ENCODE data around the gene CEP89.

Gene CEP89

DNA sequence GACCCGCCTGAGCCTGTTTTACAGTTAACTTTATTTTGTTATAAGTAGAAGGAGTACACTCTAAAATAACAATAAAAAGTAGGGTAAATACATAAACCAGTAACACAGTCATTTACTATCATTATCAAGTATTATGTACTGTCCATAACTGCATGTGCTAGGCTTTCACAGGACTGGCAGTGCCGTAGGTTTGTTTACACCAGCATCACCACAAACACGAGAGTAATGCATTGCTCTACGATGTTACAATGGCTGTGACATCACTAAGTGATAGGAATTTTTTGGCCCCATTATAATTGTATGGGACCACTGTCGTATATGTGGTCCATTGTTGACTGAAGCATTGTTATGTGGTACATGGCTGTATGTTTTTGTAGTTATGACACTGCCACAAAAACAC, 60.9 kb downstream of the CEP89 start:
- H2AFZ ChIP-seq (ENCODE audit: low read length): no peak overlapping the region
- H3K79me1 ChIP-seq (ENCODE audit: low read depth, low read length): no peaks in the 10 kb centered on the region
- no peaks in the 10 kb centered on the region for H3K27me3 ChIP-seq (ENCODE audit: control insufficient read depth in 3 of 3, insufficient read depth in 3 of 3, low read depth in 1 of 3, low read length in 3 of 3)
- no peak overlapping the region for H2BK15ac ChIP-seq (ENCODE audit: low read length)
- no peak for DNase-seq (ENCODE audit: low spot score)
- no peak overlapping the region for H3K4me3 ChIP-seq (ENCODE audit: low read length in 2 of 2)
- H4K91ac ChIP-seq (ENCODE audit: low read depth, low read length, poor library complexity): no peak overlapping the region
- no peak overlapping the region for H3K4ac ChIP-seq (ENCODE audit: low read length)
- no peaks in the 10 kb centered on the region for H3K4me1 ChIP-seq (ENCODE audit: control insufficient read depth in 2 of 2, insufficient read depth in 1 of 2, low read depth in 1 of 2, low read length in 2 of 2)
- no peak overlapping the region for H2BK5ac ChIP-seq (ENCODE audit: low read length)
- peaks cover 0 to 7% of the 10 kb centered on the region in 2 donors for H3K9me3 ChIP-seq (replicated peaks in 1 of 2; ENCODE audit: control insufficient read depth in 2 of 2, insufficient read depth in 1 of 2, low read depth in 1 of 2, low read length in 2 of 2)
- H3K14ac ChIP-seq (ENCODE audit: low read length): no peak overlapping the region
- no peak overlapping the region for H3K18ac ChIP-seq (ENCODE audit: low read length)
- no CpG with 5 or more reads among the region's 5 CpGs for WGBS, 2 donors (ENCODE audit: extremely low coverage in 2 of 2, insufficient read length in 2 of 2, insufficient replicate concordance in 1 of 2)
- no peak overlapping the region for H4K8ac ChIP-seq (ENCODE audit: low read depth, low read length)
- no peak overlapping the region for H2BK12ac ChIP-seq (ENCODE audit: low read length)
- peaks cover 11 to 66% of the 10 kb centered on the region in 2 donors for H3K36me3 ChIP-seq (replicated peaks in 1 of 2; ENCODE audit: control insufficient read depth in 2 of 2, insufficient read depth in 2 of 2, low read length in 2 of 2)
- no peak overlapping the region for H2BK120ac ChIP-seq (ENCODE audit: low read depth, low read length)
- no peak overlapping the region for H3K9ac ChIP-seq (ENCODE audit: low read depth, low read length, poor library complexity)
- H3K27ac ChIP-seq (replicated peaks; ENCODE audit: low read length): no peak overlapping the region
- no peak overlapping the region for H2AK5ac ChIP-seq (ENCODE audit: low read depth, low read length)
- no peak overlapping the region for H3K23ac ChIP-seq (ENCODE audit: low read depth, low read length, poor library complexity)
- H3K4me2 ChIP-seq (ENCODE audit: insufficient read depth, low read length, poor library complexity, severe bottlenecking): no peak overlapping the region

DNA sequence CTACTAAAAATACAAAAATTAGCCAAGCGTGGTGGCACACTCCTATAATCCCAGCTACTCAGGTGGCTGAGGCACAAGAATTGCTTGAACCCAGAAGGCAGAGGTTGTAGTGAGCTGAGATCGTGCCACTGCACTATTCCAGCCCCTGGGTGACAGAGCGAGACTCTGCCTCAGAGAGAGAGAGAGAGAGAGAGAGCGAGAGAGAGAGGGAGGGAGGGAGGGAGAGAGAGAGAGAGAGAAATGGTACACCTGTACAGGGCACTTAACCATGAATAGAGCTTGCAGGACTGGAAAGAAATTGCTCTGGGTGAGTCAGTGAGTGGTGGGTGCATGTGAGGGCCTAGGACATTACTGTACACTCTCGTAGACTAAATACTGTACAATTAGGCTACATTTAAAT, 61.7 kb downstream of the CEP89 start:
- Histone ChIP-seq H3K9ac (ENCODE audit: low read depth, low read length, poor library complexity) (no peak overlapping the region), H3K27ac (replicated peaks; ENCODE audit: low read length) (no peak overlapping the region), H2BK12ac (ENCODE audit: low read length) (no peak overlapping the region), H3K4me2 (ENCODE audit: insufficient read depth, low read length, poor library complexity, severe bottlenecking) (no peak overlapping the region), H2BK15ac (ENCODE audit: low read length) (no peak overlapping the region), H3K9me3 (replicated peaks in 1 of 2; ENCODE audit: control insufficient read depth in 2 of 2, insufficient read depth in 1 of 2, low read depth in 1 of 2, low read length in 2 of 2) (peaks cover 3 to 15% of the 10 kb centered on the region in 2 donors), H3K36me3 (replicated peaks in 1 of 2; ENCODE audit: control insufficient read depth in 2 of 2, insufficient read depth in 2 of 2, low read length in 2 of 2) (peaks cover 13 to 68% of the 10 kb centered on the region in 2 donors), H3K4me3 (ENCODE audit: low read length in 2 of 2) (no peak overlapping the region), H2AK5ac (ENCODE audit: low read depth, low read length) (no peak overlapping the region), H4K91ac (ENCODE audit: low read depth, low read length, poor library complexity) (no peak overlapping the region), H3K27me3 (ENCODE audit: control insufficient read depth in 3 of 3, insufficient read depth in 3 of 3, low read depth in 1 of 3, low read length in 3 of 3) (no peaks in the 10 kb centered on the region), H3K23ac (ENCODE audit: low read depth, low read length, poor library complexity) (no peak overlapping the region), H3K14ac (ENCODE audit: low read length) (no peak overlapping the region), H2BK120ac (ENCODE audit: low read depth, low read length) (no peak overlapping the region), H4K8ac (ENCODE audit: low read depth, low read length) (no peak overlapping the region), H3K4me1 (ENCODE audit: control insufficient read depth in 2 of 2, insufficient read depth in 1 of 2, low read depth in 1 of 2, low read length in 2 of 2) (no peaks in the 10 kb centered on the region), H3K18ac (ENCODE audit: low read length) (no peak overlapping the region), H2AFZ (ENCODE audit: low read length) (no peak overlapping the region), H3K79me1 (ENCODE audit: low read depth, low read length) (no peaks in the 10 kb centered on the region), H3K4ac (ENCODE audit: low read length) (no peak overlapping the region), H2BK5ac (ENCODE audit: low read length) (no peak overlapping the region)
- WGBS, 2 donors (ENCODE audit: extremely low coverage in 2 of 2, insufficient read length in 2 of 2, insufficient replicate concordance in 1 of 2): no CpG with 5 or more reads among the region's 5 CpGs
- DNase-seq (ENCODE audit: low spot score): no peak

GRCh38 chr19:32909257-32909656, 62.5 kb downstream of the CEP89 start:
- Histone ChIP-seq H3K27ac (replicated peaks; ENCODE audit: low read length) (no peak overlapping the region), H3K14ac (ENCODE audit: low read length) (no peak overlapping the region), H3K4me3 (ENCODE audit: low read length in 2 of 2) (no peak overlapping the region), H2AK5ac (ENCODE audit: low read depth, low read length) (no peak overlapping the region), H2BK15ac (ENCODE audit: low read length) (no peak overlapping the region), H3K4ac (ENCODE audit: low read length) (no peak overlapping the region), H2BK12ac (ENCODE audit: low read length) (no peak overlapping the region), H4K8ac (ENCODE audit: low read depth, low read length) (no peak overlapping the region), H3K79me1 (ENCODE audit: low read depth, low read length) (no peaks in the 10 kb centered on the region), H3K36me3 (replicated peaks in 1 of 2; ENCODE audit: control insufficient read depth in 2 of 2, insufficient read depth in 2 of 2, low read length in 2 of 2) (peaks cover 11 to 62% of the 10 kb centered on the region in 2 donors), H3K27me3 (ENCODE audit: control insufficient read depth in 3 of 3, insufficient read depth in 3 of 3, low read depth in 1 of 3, low read length in 3 of 3) (no peaks in the 10 kb centered on the region), H3K23ac (ENCODE audit: low read depth, low read length, poor library complexity) (no peak overlapping the region), H3K4me2 (ENCODE audit: insufficient read depth, low read length, poor library complexity, severe bottlenecking) (no peak overlapping the region), H2AFZ (ENCODE audit: low read length) (no peak overlapping the region), H2BK5ac (ENCODE audit: low read length) (no peak overlapping the region), H3K9ac (ENCODE audit: low read depth, low read length, poor library complexity) (no peak overlapping the region), H3K4me1 (ENCODE audit: control insufficient read depth in 2 of 2, insufficient read depth in 1 of 2, low read depth in 1 of 2, low read length in 2 of 2) (no peaks in the 10 kb centered on the region), H3K18ac (ENCODE audit: low read length) (no peak overlapping the region), H4K91ac (ENCODE audit: low read depth, low read length, poor library complexity) (no peak overlapping the region), H2BK120ac (ENCODE audit: low read depth, low read length) (no peak overlapping the region), H3K9me3 (replicated peaks in 1 of 2; ENCODE audit: control insufficient read depth in 2 of 2, insufficient read depth in 1 of 2, low read depth in 1 of 2, low read length in 2 of 2) (peaks cover 4 to 17% of the 10 kb centered on the region in 2 donors)
- no peak for DNase-seq (ENCODE audit: low spot score)

- H4K91ac ChIP-seq (ENCODE audit: low read depth, low read length, poor library complexity): no peak overlapping the region
- no peak overlapping the region for H3K27ac ChIP-seq (replicated peaks; ENCODE audit: low read length)
- no peaks in the 10 kb centered on the region for H3K79me1 ChIP-seq (ENCODE audit: low read depth, low read length)
- H3K4me1 ChIP-seq (ENCODE audit: control insufficient read depth in 2 of 2, insufficient read depth in 1 of 2, low read depth in 1 of 2, low read length in 2 of 2): no peaks in the 10 kb centered on the region
- no CpG with 5 or more reads among the region's 7 CpGs for WGBS, 2 donors (ENCODE audit: extremely low coverage in 2 of 2, insufficient read length in 2 of 2, insufficient replicate concordance in 1 of 2)
- no peak overlapping the region for H3K14ac ChIP-seq (ENCODE audit: low read length)
- H3K9me3 ChIP-seq (replicated peaks in 1 of 2; ENCODE audit: control insufficient read depth in 2 of 2, insufficient read depth in 1 of 2, low read depth in 1 of 2, low read length in 2 of 2): peaks cover 4 to 17% of the 10 kb centered on the region in 2 donors
- DNase-seq (ENCODE audit: low spot score): no peak
- H3K4me2 ChIP-seq (ENCODE audit: insufficient read depth, low read length, poor library complexity, severe bottlenecking): no peak overlapping the region
- no peaks in the 10 kb centered on the region for H3K27me3 ChIP-seq (ENCODE audit: control insufficient read depth in 3 of 3, insufficient read depth in 3 of 3, low read depth in 1 of 3, low read length in 3 of 3)
- H3K36me3 ChIP-seq (replicated peaks in 1 of 2; ENCODE audit: control insufficient read depth in 2 of 2, insufficient read depth in 2 of 2, low read length in 2 of 2): peaks cover 11 to 57% of the 10 kb centered on the region in 2 donors
- H4K8ac ChIP-seq (ENCODE audit: low read depth, low read length): no peak overlapping the region
- no peak overlapping the region for H2BK5ac ChIP-seq (ENCODE audit: low read length)
- no peak overlapping the region for H2BK15ac ChIP-seq (ENCODE audit: low read length)
- H2BK120ac ChIP-seq (ENCODE audit: low read depth, low read length): no peak overlapping the region
- H3K23ac ChIP-seq (ENCODE audit: low read depth, low read length, poor library complexity): no peak overlapping the region
- no peak overlapping the region for H3K9ac ChIP-seq (ENCODE audit: low read depth, low read length, poor library complexity)
- no peak overlapping the region for H3K18ac ChIP-seq (ENCODE audit: low read length)
- H3K4ac ChIP-seq (ENCODE audit: low read length): no peak overlapping the region
- no peak overlapping the region for H3K4me3 ChIP-seq (ENCODE audit: low read length in 2 of 2)
- no peak overlapping the region for H2AK5ac ChIP-seq (ENCODE audit: low read depth, low read length)
- H2AFZ ChIP-seq (ENCODE audit: low read length): no peak overlapping the region
- H2BK12ac ChIP-seq (ENCODE audit: low read length): no peak overlapping the region
Measured at GRCh38 chr19:32908641-32909190, 63.0 kb downstream of the CEP89 start.

All from neuronal stem cell (in vitro differentiated cells).